GM12873 (cell line): Measurements from ENCODE around the gene MX2.

Source experiments
- TF ChIP-seq, protein P1 (sequence below): IDR thresholded peaks from 2 replicates; pipeline ENCODE4 v1.5.1; 2012; ENCODE audit warnings: low read depth, mild to moderate bottlenecking, moderate library complexity, low read length, control low read depth; ENCODE audit not compliant: insufficient read depth; ENCODE audit errors: missing control alignments

MX2 gene, protein sequence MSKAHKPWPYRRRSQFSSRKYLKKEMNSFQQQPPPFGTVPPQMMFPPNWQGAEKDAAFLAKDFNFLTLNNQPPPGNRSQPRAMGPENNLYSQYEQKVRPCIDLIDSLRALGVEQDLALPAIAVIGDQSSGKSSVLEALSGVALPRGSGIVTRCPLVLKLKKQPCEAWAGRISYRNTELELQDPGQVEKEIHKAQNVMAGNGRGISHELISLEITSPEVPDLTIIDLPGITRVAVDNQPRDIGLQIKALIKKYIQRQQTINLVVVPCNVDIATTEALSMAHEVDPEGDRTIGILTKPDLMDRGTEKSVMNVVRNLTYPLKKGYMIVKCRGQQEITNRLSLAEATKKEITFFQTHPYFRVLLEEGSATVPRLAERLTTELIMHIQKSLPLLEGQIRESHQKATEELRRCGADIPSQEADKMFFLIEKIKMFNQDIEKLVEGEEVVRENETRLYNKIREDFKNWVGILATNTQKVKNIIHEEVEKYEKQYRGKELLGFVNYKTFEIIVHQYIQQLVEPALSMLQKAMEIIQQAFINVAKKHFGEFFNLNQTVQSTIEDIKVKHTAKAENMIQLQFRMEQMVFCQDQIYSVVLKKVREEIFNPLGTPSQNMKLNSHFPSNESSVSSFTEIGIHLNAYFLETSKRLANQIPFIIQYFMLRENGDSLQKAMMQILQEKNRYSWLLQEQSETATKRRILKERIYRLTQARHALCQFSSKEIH

DNA sequence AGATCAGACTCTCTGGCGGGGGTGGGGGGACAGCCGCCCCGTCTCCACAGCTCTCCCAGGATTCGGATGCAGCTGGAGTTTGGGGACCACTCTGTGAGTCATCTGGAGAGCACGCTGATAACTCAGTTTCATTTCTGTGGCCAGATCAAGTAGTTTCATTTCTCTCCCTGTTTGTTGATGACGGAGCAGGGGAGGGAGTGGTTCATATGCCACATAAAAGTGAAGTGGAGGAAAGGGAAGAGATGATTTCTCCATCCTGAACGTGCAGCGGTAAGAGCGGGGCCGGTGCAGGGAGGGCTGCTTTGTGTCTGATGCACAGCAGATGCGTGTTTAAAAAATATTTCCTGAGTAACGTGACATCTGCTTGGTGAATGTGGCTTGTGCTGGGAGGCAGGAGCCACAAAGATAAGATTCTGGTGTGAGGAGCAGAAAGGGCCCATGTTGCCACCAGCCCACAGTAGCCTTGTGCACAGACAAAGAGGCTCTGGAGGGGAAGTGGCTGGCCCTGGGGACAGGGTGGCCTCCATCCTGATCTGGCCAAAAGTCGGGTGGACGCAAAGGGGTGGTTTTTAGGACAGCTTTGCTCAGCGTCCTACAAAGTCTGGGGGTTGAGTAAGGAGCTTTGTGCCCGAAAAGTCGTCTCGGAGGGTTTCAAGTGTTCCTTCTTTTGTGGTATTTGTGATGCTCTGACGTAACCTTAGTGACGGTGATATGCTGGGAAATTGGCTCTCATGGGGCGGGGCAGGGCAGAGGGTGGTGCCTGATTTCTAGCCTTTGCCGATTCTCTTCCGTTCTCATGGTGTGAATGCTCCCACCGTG lies at the start of gene MX2:
TSS of gene MX2 (plus strand) at position 242 of the 819 bp plus-strand sequence. CDS start 14,880 bp downstream, outside the sequence.
- TF ChIP-seq, protein P1, sequence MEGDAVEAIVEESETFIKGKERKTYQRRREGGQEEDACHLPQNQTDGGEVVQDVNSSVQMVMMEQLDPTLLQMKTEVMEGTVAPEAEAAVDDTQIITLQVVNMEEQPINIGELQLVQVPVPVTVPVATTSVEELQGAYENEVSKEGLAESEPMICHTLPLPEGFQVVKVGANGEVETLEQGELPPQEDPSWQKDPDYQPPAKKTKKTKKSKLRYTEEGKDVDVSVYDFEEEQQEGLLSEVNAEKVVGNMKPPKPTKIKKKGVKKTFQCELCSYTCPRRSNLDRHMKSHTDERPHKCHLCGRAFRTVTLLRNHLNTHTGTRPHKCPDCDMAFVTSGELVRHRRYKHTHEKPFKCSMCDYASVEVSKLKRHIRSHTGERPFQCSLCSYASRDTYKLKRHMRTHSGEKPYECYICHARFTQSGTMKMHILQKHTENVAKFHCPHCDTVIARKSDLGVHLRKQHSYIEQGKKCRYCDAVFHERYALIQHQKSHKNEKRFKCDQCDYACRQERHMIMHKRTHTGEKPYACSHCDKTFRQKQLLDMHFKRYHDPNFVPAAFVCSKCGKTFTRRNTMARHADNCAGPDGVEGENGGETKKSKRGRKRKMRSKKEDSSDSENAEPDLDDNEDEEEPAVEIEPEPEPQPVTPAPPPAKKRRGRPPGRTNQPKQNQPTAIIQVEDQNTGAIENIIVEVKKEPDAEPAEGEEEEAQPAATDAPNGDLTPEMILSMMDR, result no peak

GRCh38 chr21:41315726-41316125 lies 46.1 kb upstream of the MX2 start:
- TF ChIP-seq, protein P1, result no peak

GRCh38 chr21:41316200-41317062 lies 45.4 kb upstream of the MX2 start, which contains the start of gene FAM3B:
Gene FAM3B (plus strand): TSS chr21:41316801. CDS start chr21:41316880, 79 bp downstream.
- TF ChIP-seq, protein P1, result no peak

GRCh38 chr21:41317063-41317392 lies 44.8 kb upstream of the MX2 start:
- TF ChIP-seq, protein P1, result no peak

DNA sequence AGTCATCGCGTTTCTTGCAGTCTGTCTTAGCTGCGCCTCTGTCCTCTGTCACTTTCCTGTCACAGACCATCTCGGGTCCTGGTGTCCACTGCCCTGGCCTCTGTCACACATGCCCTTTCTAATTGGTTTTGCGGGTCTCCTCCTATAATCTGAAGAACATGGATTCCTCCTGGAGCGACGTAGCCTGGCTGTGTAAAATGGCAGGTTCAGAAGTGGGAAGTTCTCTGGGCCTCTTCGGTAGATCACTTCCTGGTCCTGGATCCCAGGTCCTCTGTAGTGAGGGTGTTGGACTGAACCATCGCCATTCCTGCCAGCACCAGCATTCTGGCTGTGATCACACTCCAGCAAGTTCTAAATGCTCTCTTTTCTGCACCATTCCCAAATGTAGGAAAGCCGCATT lies 44.4 kb upstream of the MX2 start:
- TF ChIP-seq, protein P1, result no peak

- TF ChIP-seq, protein P1, result no peak
Observed at GRCh38 chr21:41318218-41318617, 43.6 kb upstream of the MX2 start.
